ENCODE results near the gene MAMSTR.
"Not testable (repeated sequence)": the region's sequence is repeated elsewhere in the genome, so short reads cannot be mapped to it uniquely, and the experiment has no call there.

MAMSTR gene

DNA sequence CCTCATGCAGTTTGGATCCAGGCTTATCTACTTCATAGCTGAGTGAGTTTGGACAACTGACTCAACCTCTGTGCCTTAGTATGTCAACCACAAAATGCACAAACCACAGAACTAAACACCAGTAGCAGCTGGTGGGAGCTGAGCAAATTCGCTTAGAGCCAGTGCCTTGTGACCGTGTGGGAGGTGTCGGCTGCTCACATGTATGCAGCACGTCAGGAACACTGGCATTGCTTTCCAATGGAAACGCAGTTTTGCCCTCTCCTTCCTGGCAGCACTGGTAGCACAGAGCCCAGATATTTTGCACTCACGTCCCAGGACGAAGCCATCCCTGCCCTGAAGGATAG lies 38.4 kb downstream of the MAMSTR start:
- DNase-seq = peak; percentile 7

DNA sequence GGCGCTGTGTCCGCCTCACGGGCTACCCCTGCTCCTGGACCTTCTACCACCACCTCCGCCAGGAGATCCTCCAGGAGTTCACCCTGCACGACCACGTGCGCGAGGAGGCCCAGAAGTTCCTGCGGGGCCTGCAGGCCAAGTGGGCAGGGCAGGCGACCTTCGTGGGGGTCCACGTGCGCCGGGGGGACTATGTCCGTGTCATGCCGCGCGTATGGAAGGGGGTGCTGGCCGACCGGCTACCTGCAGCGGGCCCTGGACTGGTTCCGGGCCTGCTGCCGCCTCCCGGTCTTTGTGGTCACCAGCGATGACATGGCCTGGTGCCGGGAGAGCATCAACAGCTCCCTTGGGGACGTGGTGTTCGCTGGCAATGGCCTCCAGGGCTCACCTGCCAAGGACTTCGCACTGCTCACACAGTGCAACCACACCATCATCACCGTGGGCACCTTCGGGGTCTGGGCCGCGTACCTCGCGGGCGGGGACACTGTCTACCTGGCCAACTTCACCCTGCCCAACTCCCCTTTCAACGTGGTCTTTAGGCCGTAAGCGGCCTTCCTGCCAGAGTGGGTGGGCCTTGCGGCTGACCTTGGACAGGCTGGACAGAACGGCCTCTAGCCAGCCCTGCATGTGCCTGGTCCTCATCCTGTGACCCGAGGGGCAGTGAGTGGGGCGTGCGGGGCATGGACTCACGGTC lies 38.9 kb downstream of the MAMSTR start:
- no peak for DNase-seq

DNA sequence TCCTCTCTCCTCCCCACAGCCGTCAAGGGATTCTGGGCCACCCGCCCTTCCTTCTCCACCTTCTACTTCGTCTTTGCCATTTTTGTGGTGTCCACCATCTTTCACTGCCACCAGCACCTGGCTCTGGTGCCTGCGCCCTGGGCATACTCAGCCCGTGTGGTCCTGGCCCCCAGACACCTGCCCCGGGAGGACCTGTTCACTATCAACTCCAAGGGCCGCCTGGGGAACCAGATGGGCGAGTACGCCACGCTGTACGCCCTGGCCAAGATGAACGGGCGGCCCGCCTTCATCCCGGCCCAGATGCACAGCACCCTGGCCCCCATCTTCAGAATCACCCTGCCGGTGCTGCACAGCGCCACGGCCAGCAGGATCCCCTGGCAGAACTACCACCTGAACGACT lies 39.5 kb downstream of the MAMSTR start:
- DNase-seq = not testable (repeated sequence)

DNA sequence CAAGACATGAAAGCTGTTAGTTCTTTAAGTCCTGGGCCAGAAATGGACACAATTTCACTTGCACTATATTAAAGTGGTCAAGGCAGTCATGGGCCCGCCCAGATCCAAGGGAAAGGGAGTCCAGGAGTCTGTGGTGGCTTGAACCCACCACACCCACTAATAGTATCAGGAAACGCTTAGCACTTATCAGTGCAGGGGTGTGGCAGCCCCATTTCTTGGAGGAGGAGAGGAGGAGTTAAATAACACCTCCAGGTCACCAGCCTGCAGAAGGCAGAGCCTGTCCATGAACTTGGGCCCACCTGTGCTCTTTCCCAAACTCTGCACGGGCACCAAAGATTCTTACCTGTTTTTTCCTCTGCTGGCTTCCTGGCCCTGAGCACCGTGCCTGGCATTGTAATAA lies 41.3 kb downstream of the MAMSTR start:
- no peak for DNase-seq

DNA sequence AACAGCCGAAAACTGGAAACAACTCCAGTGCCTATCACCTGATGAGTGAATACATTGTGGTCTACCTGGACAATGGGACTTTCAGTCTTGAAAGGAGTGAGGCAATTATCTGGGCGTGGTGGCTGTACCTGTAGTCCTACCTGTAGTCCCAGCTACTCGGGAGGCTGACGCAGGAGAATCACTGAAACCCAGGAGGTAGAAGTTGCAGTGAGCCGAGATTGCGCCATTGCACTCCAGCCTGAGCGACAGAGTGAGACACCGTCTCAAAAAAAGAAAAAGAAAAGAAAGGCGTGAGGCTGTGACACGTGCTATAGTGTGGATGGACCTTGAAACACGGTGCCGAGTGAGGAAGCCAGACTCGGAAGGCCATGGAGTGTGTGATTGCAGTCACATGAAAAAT lies 42.6 kb downstream of the MAMSTR start:
- DNase-seq = no peak

DNA sequence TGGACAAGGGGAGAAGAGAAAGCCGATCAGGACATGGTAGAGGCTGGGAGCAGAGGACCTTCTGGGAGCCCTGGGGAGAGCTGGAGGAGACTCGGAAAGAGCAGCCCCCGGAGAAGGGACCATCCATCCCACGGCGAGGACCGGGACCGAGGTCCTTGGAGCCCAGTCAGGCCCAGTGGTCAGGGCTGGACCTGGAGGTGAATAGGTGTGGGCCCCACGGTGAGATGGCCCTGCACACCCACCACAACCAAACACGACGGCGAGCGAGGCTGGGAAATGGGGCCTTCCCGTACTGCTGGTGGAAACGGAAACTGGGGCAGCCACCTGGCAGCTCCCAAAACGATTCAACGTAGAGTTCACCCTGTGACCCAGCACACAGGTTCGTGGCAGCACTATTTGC lies 43.0 kb downstream of the MAMSTR start:
- DNase-seq = no peak

DNA sequence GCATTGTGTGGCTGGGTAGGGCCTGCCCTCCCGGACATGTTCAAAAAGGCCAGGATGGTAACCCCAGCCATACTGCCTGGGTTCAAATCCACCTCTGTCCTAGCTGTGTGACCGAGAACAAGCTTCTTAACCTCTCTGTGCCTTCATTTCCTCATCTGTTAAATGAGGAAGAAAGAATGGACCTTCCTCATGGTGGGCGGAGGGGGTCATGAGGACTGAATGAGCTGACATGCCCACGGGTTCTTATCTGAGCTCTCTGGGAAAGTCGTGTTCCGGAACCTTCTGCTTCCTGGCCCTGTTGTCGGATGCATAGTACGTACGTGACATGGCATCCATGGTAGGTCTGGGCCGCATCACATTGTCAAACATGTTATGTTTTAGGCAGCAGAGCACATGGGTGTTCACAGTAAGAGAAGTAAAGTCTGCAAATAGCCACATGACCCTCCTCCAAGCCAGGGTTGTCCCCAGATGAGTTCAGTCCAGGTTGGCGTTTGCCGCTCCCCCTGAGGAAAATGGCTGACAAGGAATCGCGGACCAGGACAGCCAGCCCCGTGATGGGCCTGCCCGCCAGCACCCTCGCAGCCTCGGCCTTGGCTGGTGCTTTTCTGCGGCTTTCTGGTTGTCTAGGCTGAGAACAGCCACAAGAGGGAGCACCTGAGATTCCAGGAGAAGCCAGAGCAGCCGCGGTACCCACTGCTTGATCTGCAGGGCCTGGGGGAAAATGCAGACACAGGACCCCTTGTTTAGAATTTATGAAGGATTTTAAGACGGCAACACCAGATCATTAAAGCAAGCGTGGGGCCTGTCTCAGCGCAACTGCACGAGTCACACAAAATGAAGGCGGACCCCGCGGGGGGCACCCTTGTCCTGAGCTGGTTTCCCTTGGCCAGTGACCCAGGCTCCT lies 44.4 kb downstream of the MAMSTR start:
- peak; percentile 83 for DNase-seq

DNA sequence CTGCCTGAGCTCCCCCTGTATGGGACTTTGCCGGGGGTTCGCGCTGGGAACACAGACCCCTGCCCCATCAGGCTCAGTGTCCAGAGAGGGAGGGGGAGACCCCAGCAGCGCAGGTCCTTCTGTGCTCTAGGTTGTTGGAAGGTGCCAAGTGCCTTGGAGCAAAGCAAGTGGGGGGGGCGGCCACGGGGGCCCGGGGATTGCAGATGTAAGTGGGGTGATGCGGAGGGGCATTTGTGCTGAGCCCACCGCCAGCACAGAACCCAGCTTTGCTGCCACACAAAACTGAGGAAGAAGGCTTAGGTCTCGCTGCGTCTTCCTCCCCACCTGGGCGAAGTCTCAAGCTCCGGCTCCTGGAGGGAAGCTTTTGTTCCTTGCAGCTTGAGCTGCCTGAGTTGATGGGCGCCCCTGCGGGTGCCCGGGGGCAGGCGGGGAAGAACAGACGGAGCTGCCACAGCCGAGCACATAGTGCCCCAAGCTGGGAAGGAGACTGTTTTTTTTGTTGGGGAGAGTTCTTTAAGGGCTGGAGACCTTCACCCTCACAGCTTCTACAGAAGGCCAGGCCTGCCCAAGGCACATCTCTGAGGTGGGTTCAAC lies 45.2 kb downstream of the MAMSTR start:
- no peak for DNase-seq

DNA sequence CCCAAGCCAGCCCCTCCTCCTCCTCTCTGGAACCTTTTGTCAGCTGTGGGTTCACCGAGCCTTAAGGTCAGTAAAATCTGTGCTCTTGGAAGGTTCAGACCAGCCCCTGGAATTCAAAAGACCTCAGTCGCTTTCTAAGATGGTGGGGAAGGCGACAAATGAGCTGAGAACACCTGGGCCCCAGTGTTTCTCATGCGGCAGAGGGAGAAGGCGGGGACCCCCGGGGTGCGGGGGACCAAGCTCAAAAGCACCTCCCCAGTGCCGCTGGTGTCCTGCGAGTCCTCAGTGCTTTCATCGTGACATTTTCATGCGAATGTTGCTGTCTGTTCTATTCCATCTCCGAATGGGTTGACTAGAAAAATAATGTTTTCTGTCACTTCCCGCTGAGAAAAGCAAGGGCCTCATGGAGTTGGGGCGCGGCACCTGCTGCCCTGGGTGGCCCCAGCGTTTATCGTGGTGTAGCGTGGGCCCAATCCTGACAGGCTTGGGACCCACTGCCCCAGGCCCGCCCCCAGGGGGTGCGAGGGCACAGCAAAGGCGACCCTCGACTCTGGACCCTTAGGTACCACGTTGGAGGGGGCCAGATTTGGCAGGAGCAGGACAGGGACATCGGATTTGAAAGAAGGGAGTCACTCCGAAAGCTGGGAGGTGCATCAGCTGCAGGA lies 46.0 kb downstream of the MAMSTR start:
- no peak for DNase-seq

DNA sequence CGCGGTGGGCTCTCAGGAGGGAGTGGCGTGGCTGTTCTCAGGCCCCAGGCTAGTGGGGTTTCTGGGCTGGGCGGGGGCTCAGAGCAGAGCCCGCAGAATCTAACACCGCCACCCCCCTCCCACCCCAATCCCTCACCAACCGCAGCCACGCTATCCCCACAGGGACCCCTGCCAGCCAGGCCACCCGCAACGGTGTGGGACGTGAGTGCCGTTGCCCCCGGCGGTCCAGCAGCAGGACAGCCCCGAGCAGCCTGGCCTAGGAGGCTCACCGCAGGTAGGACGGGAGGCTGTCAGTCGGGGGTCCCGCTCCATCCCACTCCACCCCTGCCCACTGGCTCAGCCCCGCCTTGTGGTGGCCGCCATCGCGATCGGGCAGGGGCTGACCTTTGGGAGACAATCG lies 46.5 kb downstream of the MAMSTR start, which contains the start of gene NTN5:
NTN5 (minus strand) TSS at position 24 of the 400 bp plus-strand sequence. CDS start 2,031 bp downstream, outside the sequence.
- no peak for DNase-seq

DNA sequence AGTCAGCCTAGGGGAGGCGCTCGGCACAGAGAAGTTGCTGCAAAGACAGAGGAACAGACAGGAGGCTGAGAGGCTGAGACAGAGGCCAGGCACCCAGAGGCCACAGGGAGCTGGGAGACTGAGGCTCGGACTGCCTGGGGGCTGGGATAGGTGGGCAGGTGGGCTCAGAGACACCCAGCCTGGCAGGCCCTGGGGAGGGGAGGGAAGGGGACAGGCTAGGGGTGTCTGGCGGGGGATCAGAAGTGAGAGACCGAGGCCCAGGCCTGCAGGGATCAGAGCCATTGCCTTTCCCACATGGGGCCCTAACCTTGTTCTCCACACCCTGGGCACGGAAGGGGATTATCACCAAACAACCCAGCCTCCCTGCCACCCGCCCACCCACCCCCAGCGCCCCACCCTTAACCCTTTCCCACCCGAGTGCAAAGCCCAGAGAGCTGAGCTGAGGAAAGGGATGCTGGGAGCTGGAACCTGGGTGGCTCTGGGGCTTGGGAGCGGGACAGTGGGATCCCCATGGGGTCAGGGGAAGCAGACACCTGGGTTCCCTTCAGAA lies 48.0 kb downstream of the MAMSTR start:
- DNase-seq = no peak

DNA sequence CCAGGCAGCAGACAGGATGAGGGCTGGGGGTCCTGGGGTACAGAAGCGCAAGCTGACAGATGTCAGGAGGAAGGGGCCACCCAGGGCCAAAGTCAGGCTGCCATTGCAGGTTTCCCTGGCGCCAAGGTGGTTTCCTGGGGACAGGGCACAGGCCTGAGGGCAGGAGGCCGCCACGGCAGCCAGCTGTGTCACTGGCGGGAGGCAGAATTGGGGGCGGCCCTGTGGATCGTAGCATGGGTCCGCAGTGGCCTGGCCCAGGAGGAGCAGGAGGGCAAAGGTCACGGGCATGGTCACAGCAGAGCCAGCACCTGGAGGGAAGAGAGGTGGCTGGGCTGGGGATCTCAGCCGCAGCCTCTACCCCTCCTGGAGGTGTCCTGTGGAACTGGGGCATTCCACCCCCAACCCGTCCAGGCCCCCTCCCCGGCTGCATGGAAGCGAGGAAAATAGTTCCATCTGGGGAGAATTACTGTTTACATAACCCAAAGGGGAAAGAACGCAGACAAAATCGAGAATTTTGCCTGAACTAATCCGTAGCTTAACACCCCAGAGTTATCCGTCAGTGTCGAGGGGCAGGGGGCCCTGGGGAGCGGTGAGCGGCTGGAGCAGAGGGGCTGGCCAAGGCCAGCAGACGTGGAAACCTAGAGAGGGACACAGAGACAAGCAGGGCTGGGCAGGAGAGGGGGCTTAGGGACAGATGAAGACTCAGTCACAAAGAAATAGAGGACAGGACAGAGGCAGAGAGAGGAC lies 48.7 kb downstream of the MAMSTR start:
- DNase-seq = no peak

DNA sequence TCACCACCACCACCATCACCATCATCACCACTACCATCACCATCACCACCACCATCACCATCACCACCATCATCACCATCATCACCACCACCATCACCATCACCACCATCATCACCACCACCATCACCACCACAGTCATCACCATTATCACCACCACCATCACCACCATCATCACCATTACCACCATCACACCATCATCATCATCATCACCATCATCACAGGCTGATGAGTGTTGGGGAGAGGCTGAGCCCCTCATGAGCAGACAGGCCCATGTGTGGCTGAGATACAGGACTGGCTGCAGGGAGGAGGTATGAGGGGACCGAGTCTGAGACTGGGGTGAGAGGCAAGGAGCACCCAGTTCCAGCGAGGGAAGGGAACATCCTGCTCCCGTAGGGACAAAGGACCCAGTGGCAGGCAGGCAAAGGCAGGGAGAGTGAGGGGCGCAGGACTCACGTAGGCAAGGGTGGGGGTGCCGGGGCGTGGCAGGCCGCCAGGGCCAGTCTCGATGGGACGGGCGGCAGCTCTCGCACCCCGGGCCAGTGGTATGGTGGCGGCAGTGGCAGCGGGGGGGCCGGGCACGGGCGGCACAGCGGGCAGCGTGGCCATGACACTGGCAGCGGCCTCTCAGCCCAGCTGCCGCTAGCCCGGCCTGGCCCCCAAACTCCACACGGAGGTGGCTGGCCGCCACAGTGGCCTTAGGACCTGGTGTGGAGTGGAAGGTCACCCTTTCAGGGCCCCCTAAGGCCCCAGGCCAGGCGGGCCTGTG lies 49.4 kb downstream of the MAMSTR start:
- no peak for DNase-seq

DNA sequence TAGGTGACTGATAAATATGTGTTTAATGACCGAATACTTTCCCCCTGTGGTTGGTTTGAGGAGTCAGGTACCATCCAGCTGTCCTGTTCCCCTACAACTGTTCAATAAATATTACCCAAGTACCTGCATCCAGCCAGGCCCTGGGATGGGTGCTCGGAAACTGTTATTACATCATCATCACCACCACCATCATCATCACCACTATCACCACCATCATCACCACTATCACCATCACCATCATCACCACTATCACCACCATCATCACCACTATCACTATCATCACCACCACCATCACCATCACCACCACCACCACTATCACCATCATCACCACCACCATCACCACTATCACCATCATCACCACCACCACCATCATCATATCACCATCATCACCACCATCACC lies 50.8 kb downstream of the MAMSTR start:
- no peak for DNase-seq

DNA sequence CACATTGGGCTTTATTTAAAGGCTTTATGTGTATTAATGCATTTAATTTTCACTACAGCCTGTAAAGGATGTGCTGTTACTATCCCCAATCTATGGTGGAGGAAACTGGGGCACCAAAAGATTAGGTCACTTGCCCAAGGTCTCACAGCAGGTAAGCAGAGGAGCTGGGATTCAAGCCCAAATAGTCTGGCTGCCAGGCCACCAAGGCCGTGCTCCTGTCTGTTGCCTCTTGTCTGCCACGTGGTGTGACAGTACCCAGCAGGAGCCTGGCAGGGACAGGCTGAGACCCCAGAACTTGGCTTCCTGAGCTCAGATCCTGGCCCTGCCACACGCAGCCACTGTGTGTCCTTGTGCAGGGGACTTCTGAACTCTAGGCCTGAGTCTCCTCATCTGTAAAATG lies 51.2 kb downstream of the MAMSTR start:
- DNase-seq = no peak

DNA sequence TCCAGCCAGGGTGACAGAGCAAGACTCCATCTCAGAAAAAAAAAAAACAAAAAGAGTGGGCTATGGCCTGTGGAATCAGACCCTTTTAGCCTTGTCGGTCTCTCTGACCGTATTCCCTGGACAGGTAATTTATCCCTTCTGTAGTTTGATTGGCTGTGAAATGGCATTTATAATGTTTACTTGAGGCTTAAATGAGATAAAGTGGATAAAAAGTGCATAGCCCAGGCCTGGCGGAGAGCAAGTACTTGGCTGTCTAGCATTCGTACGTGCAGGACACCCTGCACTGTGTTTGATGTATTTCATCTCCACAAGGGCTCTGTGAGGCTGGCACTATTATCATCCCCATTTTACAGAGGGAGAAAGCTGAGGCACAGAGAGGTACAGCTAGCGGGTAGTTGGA lies 53.7 kb downstream of the MAMSTR start:
- no peak for DNase-seq

DNA sequence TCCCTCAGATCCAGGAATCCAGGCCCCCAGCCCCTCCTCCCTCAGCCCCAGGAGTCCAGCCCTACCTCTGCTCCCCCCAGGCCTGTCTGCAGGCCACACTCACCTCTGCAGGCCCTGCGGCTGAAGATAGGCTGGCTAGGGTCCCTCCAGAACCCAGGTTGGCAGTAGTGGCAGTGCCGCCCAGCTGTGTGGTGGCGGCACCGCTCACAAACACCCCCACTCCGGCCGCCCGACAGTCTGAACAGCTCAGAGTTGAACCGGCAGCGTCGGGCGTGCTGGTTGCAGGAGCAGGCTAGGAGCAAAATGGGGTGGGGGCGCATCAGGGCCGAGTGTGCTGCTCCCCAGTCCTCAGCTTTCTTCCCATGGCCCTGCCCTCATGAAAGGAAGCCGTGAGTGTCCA lies 55.0 kb downstream of the MAMSTR start:
- DNase-seq = no peak

DNA sequence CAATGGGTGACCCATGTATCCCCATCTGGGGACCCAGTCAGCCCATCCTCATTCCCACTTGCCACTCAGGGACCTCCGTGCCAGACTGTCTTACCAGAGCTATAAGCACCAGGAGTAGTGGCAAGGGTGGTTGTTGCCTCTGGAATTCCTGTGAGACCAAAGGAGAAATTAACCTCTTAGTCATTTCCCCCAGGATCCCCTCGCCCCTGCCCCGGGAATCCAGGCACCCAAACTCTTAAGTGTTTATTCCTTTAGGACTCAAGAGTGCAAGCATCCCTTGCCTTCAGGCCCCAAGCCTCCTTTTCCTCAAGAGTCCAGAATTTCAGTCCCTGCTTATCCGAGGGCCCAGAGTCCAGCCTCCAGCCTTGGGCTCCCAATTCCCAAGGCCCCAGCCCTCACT lies 55.9 kb downstream of the MAMSTR start:
- DNase-seq = no peak
